ENCODE data around the gene ARSA. TPM values are rescaled to one million over a fixed set of nuclear protein-coding genes. Genes with fewer than 3 reads are reported as not detected.

Gene ARSA
- total RNA-seq, 1 donor from 2014 or later = 11.3 TPM

GRCh38 chr22:50605002-50605612 is 22.8 kb downstream of the ARSA start:
- DNase-seq (ENCODE audit: low read depth in 2 of 2) = no peak

DNA sequence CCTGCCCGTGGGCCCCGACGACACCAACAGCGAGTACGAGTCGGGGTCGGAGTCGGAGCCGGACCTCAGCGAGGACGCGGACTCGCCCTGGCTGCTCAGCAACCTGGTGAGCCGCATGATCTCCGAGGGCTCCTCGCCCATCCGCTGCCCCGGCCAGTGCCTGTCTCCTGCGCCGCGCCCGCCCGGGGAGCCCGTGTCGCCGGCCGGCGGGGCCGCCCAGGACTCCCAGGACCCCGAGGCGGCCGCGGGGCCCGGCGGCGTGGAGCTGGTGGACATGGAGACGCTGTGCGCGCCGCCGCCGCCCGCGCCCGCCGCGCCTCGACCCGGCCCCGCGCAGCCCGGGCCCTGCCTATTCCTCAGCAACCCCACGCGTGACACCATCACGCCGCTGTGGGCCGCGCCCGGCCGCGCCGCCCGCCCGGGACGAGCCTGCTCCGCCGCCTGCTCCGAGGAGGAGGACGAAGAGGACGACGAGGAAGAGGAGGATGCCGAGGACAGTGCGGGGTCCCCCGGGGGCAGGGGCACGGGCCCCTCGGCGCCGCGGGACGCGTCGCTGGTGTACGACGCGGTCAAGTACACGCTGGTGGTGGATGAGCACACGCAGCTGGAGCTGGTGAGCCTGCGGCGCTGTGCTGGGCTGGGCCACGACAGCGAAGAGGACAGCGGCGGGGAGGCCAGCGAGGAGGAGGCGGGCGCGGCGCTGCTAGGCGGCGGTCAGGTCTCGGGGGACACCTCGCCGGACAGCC is 23.5 kb downstream of the ARSA start:
- DNase-seq (ENCODE audit: low read depth in 2 of 2) = no peak

- no peak for DNase-seq (ENCODE audit: low read depth in 2 of 2)
Measured at GRCh38 chr22:50603511-50604255, 24.3 kb downstream of the ARSA start.

- DNase-seq (ENCODE audit: low read depth in 2 of 2) = no peak
Measured at GRCh38 chr22:50602338-50602700, 25.6 kb downstream of the ARSA start.

DNA sequence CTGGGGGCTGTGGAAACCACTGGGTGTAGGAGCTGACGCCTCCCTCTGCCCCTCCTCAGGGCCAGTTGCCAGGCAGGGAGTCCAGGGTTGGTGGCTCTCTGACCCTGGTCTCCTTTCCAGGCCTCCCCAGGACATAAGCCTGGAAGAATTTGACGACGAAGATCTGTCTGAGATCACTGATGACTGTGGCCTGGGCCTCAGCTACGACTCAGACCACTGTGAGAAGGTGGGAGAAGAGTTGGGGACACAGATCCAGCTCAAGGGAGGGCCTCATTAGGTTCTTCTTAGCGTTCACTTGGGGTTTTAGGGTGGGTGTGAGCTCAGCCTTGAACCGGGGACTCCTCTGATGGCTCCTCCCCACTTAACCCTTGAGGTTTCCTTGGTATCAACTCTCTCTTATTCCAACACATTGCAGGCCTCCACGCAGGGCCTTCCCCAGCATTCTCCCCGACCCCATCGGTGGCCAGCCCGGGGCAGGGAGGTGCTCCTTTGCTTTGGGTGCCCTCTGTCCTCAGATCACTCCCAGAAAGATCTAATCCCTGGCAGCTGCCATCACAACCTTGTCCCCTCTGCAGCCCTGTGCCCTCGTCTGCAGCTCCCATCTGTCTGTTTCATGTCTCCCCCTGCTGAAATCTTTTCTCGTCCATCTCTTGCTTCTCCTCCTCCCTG is 26.1 kb downstream of the ARSA start:
- DNase-seq (ENCODE audit: low read depth in 2 of 2) = no peak

GRCh38 chr22:50600967-50601668 is 26.8 kb downstream of the ARSA start:
- DNase-seq (ENCODE audit: low read depth in 2 of 2) = no peak

DNA sequence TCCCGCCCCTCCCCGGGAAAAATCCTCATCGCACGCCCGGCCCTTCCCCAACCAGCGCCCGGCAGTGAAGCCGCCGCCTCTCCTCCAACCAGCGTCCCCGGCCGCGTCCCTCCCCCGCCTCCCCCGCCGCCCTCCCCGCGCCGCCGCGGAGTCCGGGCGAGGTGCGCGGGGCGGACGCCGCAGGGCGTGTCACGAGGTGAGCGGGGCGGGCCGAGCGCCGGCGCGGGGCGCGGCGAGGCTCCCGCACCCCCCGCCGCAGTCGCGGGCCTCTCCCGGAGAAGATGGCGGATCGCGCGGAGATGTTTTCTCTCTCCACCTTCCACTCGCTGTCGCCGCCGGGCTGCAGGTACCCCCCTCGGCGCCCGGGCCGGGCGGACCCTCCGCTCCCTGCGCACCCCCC is 27.4 kb downstream of the ARSA start, which contains the start of gene MAPK8IP2:
Gene MAPK8IP2 (plus strand): TSS at position 256 of the 400 bp plus-strand sequence. CDS start 26 bp downstream, at position 282.
- no peak for DNase-seq (ENCODE audit: low read depth in 2 of 2)

DNA sequence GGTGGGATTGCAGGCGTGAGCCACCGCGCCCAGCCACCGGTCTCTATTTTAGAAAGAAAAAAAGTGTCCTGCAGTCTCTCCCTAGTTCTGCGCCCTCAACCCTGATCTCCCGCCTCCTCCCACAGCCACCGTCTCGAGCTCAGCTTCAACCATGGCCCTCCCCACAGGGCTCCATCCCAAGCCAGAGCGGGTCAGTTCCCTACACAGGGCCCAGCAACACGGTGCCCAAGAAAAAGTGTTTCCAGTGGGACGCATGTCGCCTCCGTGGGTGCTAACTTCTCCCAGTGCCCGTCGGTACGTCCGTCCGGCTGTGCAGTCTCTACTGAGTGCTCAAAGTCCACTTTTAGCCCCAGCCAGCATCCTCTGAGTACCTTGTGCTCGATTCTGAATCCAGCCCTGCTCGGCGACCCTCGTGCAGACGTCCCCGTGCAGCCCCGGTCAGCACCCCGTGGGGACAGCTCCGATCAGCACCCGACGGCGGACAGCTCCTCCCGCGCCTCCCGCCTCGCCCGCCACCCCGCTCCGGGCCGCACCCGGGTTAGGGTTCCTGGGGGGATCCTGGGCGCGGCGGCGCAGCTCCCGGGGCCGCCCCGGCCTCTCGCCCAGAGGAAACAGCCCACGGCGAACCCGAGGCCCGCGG is 28.0 kb downstream of the ARSA start:
- peak; percentile 41 to 58 for DNase-seq (ENCODE audit: low read depth in 2 of 2)

DNA sequence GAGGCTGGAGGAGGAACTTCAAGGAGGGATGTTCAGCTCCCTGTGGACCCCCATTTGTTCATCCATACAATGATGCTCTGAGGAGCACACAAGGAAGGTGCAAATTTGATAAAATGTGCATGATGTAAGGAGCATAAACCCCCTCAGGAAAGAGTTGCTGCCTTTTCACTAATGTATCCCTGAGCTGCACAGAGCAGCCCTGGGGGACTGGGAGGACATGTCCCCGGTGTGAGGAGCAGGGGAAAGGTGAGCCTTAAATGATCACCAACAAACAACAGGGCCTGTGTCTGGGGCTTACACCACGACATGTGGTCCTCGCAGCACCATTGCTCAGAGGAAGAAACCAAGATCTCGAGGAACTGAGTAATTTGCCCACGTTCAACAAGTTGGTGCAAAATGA is 30.9 kb downstream of the ARSA start:
- DNase-seq (ENCODE audit: low read depth in 2 of 2) = no peak

- DNase-seq (ENCODE audit: low read depth in 2 of 2) = no peak
Measured at GRCh38 chr22:50595189-50595588, 32.8 kb downstream of the ARSA start.

DNA sequence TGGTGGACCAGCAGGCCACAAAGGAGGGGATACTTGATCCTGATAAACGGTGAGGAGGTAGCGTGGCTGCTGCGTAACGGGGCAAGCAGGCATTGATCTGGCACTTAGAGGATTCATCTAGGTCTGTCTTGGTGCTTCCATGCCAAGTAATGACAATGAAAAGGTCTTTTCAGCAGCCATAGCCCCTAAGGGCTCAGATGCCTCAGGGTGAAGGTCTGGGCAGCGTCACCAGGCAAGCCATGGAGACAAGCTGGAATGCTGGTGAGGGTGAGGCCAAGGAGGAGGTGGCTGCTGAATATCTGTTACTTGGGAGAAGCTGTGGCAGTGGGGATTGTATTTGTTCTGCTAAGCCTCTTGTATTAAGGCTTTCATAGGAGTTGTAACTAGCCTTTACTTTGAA is 40.5 kb downstream of the ARSA start:
- no peak for DNase-seq (ENCODE audit: low read depth in 2 of 2)

- DNase-seq (ENCODE audit: low read depth in 2 of 2) = no peak
Measured at GRCh38 chr22:50586416-50586815, 41.5 kb downstream of the ARSA start.

DNA sequence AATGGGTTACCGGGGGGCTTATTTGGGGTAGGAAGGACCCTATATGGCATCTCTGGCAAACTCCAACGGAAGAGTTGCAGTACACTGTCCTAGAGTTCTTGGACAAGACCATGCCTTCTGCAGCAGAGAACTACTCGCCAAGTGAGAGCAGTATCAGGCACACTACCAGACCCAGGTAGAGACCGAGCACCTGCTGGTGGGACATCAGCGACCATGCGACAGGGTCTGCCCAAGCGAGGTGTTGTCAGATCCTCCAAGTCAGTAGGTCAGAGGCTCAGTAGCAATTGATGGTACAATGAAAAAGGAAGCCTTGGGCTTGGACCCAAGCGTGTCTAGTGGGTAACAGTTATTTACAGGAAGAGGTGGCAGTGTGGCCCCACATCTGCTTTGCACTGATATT is 42.2 kb downstream of the ARSA start:
- DNase-seq (ENCODE audit: low read depth in 2 of 2) = no peak

DNA sequence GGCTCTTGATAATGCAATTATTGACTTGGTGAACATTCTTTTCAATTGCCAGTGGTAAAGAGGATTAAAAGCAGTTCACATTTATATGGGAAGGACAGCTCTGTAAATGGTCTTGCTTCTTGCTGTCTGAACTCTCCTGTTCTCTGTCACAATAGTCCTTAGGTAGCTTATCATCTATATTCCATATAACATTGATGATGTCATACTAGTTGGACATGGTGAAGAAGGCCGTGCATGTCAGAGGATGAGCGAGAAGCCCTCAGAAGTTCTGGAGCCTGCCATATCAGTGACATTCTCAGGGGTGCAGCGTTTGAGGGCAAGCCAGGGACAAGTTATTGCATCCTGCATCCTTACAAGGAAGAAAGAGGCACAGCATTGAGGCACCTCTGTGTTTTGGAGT is 42.7 kb downstream of the ARSA start:
- no peak for DNase-seq (ENCODE audit: low read depth in 2 of 2)

GRCh38 chr22:50584106-50585096 is 43.6 kb downstream of the ARSA start:
- DNase-seq (ENCODE audit: low read depth in 2 of 2) = no peak

DNA sequence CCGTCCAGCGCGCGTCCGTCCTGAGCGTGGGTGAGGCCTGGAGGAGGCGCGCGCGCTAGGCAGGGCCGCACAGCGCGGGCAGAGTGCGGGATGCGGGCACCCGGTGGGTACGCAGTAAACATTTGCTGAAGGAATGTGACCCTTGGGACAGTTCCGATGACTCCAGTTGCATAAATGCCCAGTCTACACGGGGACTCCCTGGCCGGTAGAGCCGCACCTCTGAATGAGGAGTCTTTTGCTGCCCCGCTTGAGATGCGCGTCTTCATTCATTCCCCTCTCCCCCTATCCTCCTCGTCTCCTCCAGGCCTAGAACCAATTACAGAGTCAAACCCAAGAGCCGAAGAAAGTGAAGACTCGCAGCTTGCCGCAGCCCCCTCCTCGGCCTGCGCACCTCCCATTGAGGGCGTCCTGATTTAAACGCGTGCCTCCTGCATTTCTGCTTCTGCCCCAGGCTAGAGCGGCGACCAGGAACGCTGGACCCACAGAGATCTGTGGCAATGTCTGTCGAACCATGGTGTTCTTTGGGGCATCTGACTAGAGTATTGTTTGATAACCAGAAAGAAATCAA is 44.6 kb downstream of the ARSA start:
- no peak for DNase-seq (ENCODE audit: low read depth in 2 of 2)

GRCh38 chr22:50582493-50583293 is 45.3 kb downstream of the ARSA start, which contains the start of gene CHKB:
CHKB (minus strand) TSS chr22:50582849; CDS start chr22:50582781, 68 bp downstream.
- DNase-seq (ENCODE audit: low read depth in 2 of 2) = peak; percentile 98

DNA sequence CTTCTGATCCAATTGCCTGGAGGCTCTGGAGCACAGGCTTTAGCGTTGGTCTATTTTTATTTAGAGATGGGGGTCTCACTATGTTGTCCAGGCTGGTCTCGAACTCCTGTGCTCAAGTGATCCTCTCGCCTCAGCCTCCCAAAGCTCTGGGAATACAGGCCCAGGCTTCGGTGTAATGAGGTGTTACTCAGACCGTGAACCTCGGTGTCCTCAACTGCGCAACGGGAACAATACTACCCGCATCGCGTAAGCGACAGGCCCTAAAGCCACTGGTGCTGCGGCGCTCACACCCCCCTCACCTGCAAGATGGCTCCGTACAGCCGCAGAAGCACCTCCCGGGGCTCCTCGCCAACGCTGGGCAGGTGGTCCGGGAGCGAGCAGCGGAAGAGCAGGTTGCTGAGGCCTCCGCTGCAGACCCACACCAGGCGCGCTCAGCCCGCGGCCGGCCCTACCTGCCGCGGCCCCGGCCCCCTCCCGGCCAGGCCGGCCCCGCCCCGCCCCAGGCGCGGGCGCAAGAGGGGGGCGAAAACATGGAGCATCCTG is 45.9 kb downstream of the ARSA start:
- DNase-seq (ENCODE audit: low read depth in 2 of 2) = peak; percentile 21 to 49
